HG02678 (cell line): ENCODE results near the gene TOLLIP.

ENCODE experiments used
- ATAC-seq: cut with Tn5 transposase; IDR thresholded peaks from one replicate; pipeline ENCODE4 v1.9.1; 2021; ENCODE audit warnings: mild to moderate bottlenecking, moderate library complexity; ENCODE audit not compliant: unreplicated experiment

Gene TOLLIP

DNA sequence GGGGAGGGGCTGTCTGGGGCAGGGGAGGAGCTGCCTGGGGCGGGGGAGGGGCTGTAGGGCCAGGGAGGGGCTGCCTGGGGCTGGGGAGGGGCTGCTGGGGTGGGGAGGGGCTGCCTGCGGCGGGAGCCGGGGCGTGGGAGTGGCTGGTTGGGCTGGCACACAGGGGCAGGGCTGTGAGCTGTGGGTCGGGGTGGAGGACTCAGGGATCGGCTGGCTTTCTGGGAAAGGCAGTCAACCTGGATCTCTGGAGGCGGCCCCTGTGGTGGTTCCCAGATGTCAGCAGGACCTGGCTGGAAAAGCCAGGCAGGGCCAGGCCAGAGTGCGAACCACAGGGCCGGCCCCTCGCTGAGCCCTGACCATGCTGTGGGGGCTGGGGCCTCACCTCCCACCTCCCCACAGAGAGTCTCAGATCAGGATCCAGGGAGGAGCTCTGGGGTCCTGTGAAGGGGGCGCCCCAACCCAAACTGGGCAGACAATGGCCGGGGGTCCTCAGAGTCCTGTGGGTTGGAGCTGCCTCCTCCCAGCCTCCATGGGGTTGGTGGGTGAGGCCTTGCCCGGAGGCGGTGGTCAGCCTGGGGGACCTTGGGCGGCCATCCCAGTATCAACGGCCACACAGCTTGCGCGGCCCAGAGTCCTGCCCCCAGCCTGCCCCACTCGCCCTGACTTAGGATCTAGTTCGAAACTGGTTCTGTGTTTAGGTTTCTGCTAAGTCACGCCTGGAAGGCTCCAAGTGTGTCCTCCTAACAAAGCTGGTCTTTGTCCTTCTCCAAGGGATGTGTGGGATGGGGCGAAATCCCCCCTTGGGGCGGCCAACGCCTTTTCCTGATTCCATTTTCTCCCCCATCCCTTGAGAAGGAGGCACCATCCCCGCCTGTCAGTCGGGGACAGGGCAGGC lies 84.7 kb downstream of the TOLLIP start:
- no peak for ATAC-seq
